BLaER1 treated with 17β-estradiol and CSF1 and Interleukin-3, amounts not matched to agents 10 nM and 100 nM (cell line): ENCODE measurements around the gene PCDHB15.
"Not testable (repeated sequence)": the region's sequence is repeated elsewhere in the genome, so short reads cannot be mapped to it uniquely, and the experiment has no call there.

Source experiments
- H3K27ac ChIP-seq, 11 experiments: shearing (Covaris generic); formaldehyde crosslinking; 2 replicates each; pipeline ENCODE4 v1.8.1; 2022
- H3K27me3 ChIP-seq, 11 experiments: shearing (Covaris generic); formaldehyde crosslinking; 2 replicates each; pipeline ENCODE4 v1.8.1; 2022
- H3K36me3 ChIP-seq, 11 experiments: shearing (Covaris generic); formaldehyde crosslinking; 2 replicates each; pipeline ENCODE4 v1.8.1; 2022
- H3K4me1 ChIP-seq, 10 experiments: shearing (Covaris generic); formaldehyde crosslinking; 2 replicates each; pipeline ENCODE4 v1.8.1; 2022
- H3K4me2 ChIP-seq, 11 experiments: shearing (Covaris generic); formaldehyde crosslinking; 2 replicates each; pipeline ENCODE4 v1.8.1; 2022
- H3K4me3 ChIP-seq, 10 experiments: shearing (Covaris generic); formaldehyde crosslinking; 2 replicates each; pipeline ENCODE4 v1.8.1; 2022
- H3K9ac ChIP-seq, 11 experiments: shearing (Covaris generic); formaldehyde crosslinking; 2 replicates each; pipeline ENCODE4 v1.8.1; 2022
- H3K9me3 ChIP-seq, 11 experiments: shearing (Covaris generic); formaldehyde crosslinking; replicated peaks in 1 of 11; 2 replicates each; pipeline ENCODE4 v1.8.1; 2022
- H4K20me1 ChIP-seq, 11 experiments: shearing (Covaris generic); formaldehyde crosslinking; 2 replicates each; pipeline ENCODE4 v1.8.1; 2022
- Cebpa-rat ChIP-seq, 11 experiments: shearing (Covaris generic); IDR thresholded peaks; 2 replicates each; pipeline ENCODE4 v1.8.1; 2022

The PCDHB15 gene

DNA sequence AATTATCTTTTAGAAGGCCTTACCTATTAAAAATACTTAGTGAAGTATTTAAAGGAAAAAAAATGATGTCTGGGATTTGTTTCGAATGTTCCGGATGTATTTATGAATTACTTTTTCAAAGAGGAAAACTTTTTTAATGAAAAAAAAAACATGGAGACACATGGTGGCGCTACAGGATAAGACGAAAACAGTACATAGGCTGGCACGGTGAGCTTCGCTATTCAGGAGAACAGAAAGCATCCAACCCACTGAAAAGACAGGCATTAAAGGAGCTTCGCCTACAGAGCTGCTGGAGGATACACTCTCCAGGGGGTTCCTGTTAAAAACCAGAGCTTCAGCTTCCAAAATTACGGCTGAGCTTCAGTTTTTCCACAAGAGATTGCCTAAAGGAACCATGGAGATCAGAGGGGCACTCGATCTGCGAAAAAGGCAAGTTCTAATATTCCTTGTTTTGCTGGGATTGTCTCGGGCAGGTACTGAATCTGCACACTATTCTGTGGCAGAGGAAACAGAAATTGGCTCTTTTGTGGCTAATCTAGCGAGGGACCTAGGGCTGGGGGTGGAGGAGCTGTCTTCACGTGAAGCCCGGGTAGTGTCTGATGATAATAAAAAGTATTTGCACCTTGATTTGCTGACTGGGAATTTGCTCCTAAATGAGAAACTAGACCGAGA is 21.9 kb upstream of the PCDHB15 start, which contains the start of gene PCDHB14:
PCDHB14 (plus strand) TSS at position 232 of the 672 bp plus-strand sequence; CDS start at position 395, 163 bp downstream.
- Histone ChIP-seq H3K27me3 (no peaks in the 10 kb centered on the region), H3K4me3 (peak within 1 kb of the TSS; percentile 43 to 61 (median 54)), H3K4me1 (peaks cover 0 to 10% (median 0%) of the 10 kb centered on the region in 10 experiments; a peak in 7 of 20 replicates), H3K9me3 (peaks cover 40 to 61% (median 48%) of the 10 kb centered on the region in 11 experiments), H3K36me3 (peaks cover 0 to 10% (median 0%) of the 10 kb centered on the region in 11 experiments; a peak in 1 of 22 replicates), H4K20me1 (no peaks in the 10 kb centered on the region), H3K9ac (peak within 1 kb of the TSS; percentile 49 to 75 (median 64); a peak in 21 of 22 replicates), H3K27ac (peak within 1 kb of the TSS in 4 of 11 experiments; percentile 12 to 18 (median 16); a peak in 3 of 22 replicates), H3K4me2 (peak within 1 kb of the TSS; percentile 69 to 86 (median 77))
- no peak for TF ChIP-seq Cebpa-rat (IDR thresholded peaks at IDR 0.05)

DNA sequence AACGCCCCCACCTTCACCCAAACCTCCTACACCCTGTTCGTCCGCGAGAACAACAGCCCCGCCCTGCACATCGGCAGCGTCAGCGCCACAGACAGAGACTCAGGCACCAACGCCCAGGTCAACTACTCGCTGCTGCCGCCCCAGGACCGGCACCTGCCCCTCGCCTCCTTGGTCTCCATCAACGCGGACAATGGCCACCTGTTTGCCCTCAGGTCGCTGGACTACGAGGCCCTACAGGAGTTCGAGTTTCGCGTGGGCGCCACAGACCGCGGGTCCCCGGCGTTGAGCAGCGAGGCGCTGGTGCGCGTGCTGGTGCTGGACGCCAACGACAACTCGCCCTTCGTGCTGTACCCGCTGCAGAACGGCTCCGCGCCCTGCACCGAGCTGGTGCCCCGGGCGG is 20.4 kb upstream of the PCDHB15 start:
- not testable (repeated sequence) for H3K27ac ChIP-seq, H3K27me3 ChIP-seq, H4K20me1 ChIP-seq, H3K4me2 ChIP-seq, H3K36me3 ChIP-seq, H3K4me1 ChIP-seq, H3K4me3 ChIP-seq, H3K9ac ChIP-seq
- peaks cover 28 to 55% (median 39%) of the 10 kb centered on the region in 11 experiments for H3K9me3 ChIP-seq

DNA sequence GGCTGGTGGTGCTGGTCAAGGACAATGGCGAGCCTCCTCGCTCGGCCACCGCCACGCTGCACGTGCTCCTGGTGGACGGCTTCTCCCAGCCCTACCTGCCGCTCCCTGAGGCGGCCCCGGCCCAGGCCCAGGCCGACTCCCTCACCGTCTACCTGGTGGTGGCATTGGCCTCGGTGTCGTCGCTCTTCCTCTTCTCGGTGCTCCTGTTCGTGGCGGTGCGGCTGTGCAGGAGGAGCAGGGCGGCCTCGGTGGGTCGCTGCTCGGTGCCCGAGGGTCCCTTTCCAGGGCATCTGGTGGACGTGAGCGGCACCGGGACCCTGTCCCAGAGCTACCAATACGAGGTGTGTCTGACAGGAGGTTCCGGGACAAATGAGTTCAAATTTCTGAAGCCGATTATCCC is 19.8 kb upstream of the PCDHB15 start:
- not testable (repeated sequence) for H4K20me1 ChIP-seq, H3K36me3 ChIP-seq, H3K27ac ChIP-seq, H3K27me3 ChIP-seq, H3K4me1 ChIP-seq, H3K9ac ChIP-seq, H3K4me2 ChIP-seq, H3K4me3 ChIP-seq
- peaks cover 32 to 55% (median 44%) of the 10 kb centered on the region in 11 experiments for H3K9me3 ChIP-seq

GRCh38 chr5:141234109-141234667 is 11.0 kb upstream of the PCDHB15 start:
- Histone ChIP-seq H3K4me1 (no peaks in the 10 kb centered on the region), H3K4me2 (no peak overlapping the region), H3K9ac (no peak overlapping the region), H3K9me3 (peaks cover 80 to 97% (median 89%) of the 10 kb centered on the region in 11 experiments), H3K27ac (no peak overlapping the region), H3K4me3 (no peak overlapping the region), H3K27me3 (no peaks in the 10 kb centered on the region), H3K36me3 (no peaks in the 10 kb centered on the region; a peak in 4 of 22 replicates), H4K20me1 (no peaks in the 10 kb centered on the region)
- no peak for TF ChIP-seq Cebpa-rat (IDR thresholded peaks at IDR 0.05)

DNA sequence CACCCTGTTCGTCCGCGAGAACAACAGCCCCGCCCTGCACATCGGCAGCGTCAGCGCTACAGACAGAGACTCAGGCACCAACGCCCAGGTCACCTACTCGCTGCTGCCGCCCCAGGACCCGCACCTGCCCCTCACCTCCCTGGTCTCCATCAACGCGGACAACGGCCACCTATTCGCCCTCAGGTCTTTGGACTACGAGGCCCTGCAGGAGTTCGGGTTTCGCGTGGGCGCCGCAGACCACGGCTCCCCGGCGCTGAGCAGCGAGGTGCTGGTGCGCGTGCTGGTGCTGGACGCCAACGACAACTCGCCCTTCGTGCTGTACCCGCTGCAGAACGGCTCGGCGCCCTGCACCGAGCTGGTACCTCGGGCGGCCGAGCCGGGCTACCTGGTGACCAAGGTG is 9.3 kb upstream of the PCDHB15 start:
- H3K9ac ChIP-seq, H3K4me3 ChIP-seq, H3K27ac ChIP-seq, H3K27me3 ChIP-seq, H3K4me2 ChIP-seq, H3K4me1 ChIP-seq, H4K20me1 ChIP-seq, H3K36me3 ChIP-seq: not testable (repeated sequence)
- H3K9me3 ChIP-seq, result peaks cover 88 to 100% (median 97%) of the 10 kb centered on the region in 11 experiments

- no peak for TF ChIP-seq Cebpa-rat (IDR thresholded peaks at IDR 0.05)
- Histone ChIP-seq H4K20me1 (no peaks in the 10 kb centered on the region), H3K9ac (no peak overlapping the region), H3K36me3 (no peaks in the 10 kb centered on the region; a peak in 4 of 22 replicates), H3K4me2 (no peak overlapping the region), H3K27ac (no peak overlapping the region), H3K27me3 (no peaks in the 10 kb centered on the region), H3K4me1 (no peaks in the 10 kb centered on the region), H3K9me3 (peaks cover 92 to 100% (median 99%) of the 10 kb centered on the region in 11 experiments), H3K4me3 (no peak overlapping the region; a peak in 1 of 20 replicates)
Measured at GRCh38 chr5:141236516-141237313, 8.5 kb upstream of the PCDHB15 start.

DNA sequence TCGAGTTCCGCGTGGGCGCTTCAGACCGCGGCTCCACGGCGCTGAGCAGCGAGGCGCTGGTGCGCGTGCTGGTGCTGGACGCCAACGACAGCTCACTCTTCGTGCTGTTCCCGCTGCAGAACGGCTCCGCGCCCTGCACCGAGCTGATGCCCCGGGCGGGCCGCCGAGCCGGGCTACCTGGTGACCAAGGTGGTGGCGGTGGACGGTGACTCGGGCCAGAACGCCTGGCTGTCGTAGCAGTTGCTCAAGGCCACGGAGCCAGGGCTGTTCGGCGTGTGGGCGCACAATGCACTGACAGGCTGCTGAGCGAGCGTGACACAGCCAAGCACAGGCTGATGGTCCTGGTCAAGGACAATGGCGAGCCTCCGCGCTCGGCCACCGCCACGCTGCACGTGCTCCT is 3.7 kb upstream of the PCDHB15 start:
- Histone ChIP-seq H3K4me3 (no peak overlapping the region; a peak in 2 of 20 replicates), H3K4me2 (no peak overlapping the region), H3K27me3 (no peaks in the 10 kb centered on the region), H3K9me3 (peaks cover 88 to 100% (median 99%) of the 10 kb centered on the region in 11 experiments), H3K4me1 (no peaks in the 10 kb centered on the region), H3K36me3 (peaks cover 0 to 3% (median 0%) of the 10 kb centered on the region in 11 experiments; a peak in 2 of 22 replicates), H3K27ac (no peak overlapping the region), H3K9ac (no peak overlapping the region), H4K20me1 (no peaks in the 10 kb centered on the region)
- no peak for TF ChIP-seq Cebpa-rat (IDR thresholded peaks at IDR 0.05)

DNA sequence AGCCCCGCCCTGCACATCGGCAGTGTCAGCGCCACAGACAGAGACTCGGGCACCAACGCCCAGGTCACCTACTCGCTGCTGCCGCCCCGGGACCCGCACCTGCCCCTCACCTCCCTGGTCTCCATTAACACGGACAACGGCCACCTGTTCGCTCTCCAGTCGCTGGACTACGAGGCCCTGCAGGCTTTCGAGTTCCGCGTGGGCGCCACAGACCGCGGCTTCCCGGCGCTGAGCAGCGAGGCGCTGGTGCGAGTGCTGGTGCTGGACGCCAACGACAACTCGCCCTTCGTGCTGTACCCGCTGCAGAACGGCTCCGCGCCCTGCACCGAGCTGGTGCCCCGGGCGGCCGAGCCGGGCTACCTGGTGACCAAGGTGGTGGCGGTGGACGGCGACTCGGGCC is 1.8 kb downstream of the PCDHB15 start:
- H3K9me3 ChIP-seq, result peaks cover 92 to 100% (median 99%) of the 10 kb centered on the region in 11 experiments

GRCh38 chr5:141247434-141247833 is 2.2 kb downstream of the PCDHB15 start:
- H3K4me1 ChIP-seq, H4K20me1 ChIP-seq, H3K27me3 ChIP-seq, H3K27ac ChIP-seq, H3K9ac ChIP-seq, H3K4me3 ChIP-seq, H3K4me2 ChIP-seq: not testable (repeated sequence)
- Histone ChIP-seq H3K36me3 (peaks cover 0 to 10% (median 0%) of the 10 kb centered on the region in 11 experiments; a peak in 5 of 22 replicates), H3K9me3 (peaks cover 92 to 100% (median 99%) of the 10 kb centered on the region in 11 experiments)

More for the DNA sequence above, 1.8 kb downstream of the PCDHB15 start:
- not testable (repeated sequence) for H3K9ac ChIP-seq, H3K27me3 ChIP-seq, H3K27ac ChIP-seq, H3K4me1 ChIP-seq, H3K4me3 ChIP-seq, H4K20me1 ChIP-seq, H3K4me2 ChIP-seq
- H3K36me3 ChIP-seq, result peaks cover 0 to 10% (median 0%) of the 10 kb centered on the region in 11 experiments; a peak in 5 of 22 replicates
